Thyroid gland (tissue), 4 donors: ENCODE data around the gene HOATZ.

Source experiments
- POLR2A ChIP-seq, 2 donors: fragments of 450-650 bp; IDR thresholded peaks; one replicate each; pipeline ENCODE4 v1.6.1; 2017; ENCODE audit warnings: antibody characterized with exemption in 2 of 2, mild to moderate bottlenecking in 2 of 2, moderate library complexity in 1 of 2
- TF ChIP-seq, protein P1 (sequence below), 6 experiments: fragments of 200-600 bp in 3 of 6; fragments of 450-650 bp in 3 of 6; sonication (generic) in 3 of 6; IDR thresholded peaks; one replicate each; pipeline ENCODE4 v1.5.1; 2016 to 2019; ENCODE audit warnings: antibody characterized with exemption in 6 of 6, mild to moderate bottlenecking in 2 of 6, inconsistent platforms in 1 of 6, moderate library complexity in 1 of 6

DNA sequence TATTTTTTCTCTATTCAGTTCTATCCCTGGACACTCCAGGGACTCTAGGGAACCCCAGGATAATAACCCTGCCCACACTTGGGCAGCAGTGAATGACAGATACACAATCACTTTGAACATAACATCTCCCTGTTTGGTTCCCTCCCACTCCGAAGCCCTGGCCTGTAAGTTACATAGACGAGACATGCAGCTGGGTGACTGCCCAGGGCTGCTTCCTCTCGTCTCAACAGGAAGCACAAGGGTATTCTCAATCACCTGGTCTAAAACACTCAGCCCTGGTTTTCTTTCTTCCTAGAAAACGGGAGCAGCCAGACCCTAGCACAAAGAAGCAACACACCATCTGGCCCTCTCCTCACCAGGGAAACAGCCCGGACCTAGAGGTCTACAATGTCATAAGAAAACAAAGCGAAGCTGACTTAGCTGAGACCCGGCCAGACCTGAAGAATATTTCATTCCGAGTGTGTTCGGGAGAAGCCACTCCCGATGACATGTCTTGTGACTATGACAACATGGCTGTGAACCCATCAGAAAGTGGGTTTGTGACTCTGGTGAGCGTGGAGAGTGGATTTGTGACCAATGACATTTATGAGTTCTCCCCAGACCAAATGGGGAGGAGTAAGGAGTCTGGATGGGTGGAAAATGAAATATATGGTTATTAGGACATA is 45.4 kb downstream of the HOATZ start:
- TF ChIP-seq, protein P1, sequence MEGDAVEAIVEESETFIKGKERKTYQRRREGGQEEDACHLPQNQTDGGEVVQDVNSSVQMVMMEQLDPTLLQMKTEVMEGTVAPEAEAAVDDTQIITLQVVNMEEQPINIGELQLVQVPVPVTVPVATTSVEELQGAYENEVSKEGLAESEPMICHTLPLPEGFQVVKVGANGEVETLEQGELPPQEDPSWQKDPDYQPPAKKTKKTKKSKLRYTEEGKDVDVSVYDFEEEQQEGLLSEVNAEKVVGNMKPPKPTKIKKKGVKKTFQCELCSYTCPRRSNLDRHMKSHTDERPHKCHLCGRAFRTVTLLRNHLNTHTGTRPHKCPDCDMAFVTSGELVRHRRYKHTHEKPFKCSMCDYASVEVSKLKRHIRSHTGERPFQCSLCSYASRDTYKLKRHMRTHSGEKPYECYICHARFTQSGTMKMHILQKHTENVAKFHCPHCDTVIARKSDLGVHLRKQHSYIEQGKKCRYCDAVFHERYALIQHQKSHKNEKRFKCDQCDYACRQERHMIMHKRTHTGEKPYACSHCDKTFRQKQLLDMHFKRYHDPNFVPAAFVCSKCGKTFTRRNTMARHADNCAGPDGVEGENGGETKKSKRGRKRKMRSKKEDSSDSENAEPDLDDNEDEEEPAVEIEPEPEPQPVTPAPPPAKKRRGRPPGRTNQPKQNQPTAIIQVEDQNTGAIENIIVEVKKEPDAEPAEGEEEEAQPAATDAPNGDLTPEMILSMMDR (IDR thresholded peaks at IDR 0.05), result no peak
- no peak for TF ChIP-seq POLR2A (IDR thresholded peaks at IDR 0.05)
